ENCODE results near the gene VPS41. TPM values are rescaled to one million over a fixed set of nuclear protein-coding genes. Genes with fewer than 3 reads are reported as not detected.

VPS41 gene
- total RNA-seq, 1 donor, result 53.5 TPM

- no peak overlapping the region for H3K4me3 ChIP-seq (ENCODE audit: low read depth, low read length)
- TF ChIP-seq, protein P1, sequence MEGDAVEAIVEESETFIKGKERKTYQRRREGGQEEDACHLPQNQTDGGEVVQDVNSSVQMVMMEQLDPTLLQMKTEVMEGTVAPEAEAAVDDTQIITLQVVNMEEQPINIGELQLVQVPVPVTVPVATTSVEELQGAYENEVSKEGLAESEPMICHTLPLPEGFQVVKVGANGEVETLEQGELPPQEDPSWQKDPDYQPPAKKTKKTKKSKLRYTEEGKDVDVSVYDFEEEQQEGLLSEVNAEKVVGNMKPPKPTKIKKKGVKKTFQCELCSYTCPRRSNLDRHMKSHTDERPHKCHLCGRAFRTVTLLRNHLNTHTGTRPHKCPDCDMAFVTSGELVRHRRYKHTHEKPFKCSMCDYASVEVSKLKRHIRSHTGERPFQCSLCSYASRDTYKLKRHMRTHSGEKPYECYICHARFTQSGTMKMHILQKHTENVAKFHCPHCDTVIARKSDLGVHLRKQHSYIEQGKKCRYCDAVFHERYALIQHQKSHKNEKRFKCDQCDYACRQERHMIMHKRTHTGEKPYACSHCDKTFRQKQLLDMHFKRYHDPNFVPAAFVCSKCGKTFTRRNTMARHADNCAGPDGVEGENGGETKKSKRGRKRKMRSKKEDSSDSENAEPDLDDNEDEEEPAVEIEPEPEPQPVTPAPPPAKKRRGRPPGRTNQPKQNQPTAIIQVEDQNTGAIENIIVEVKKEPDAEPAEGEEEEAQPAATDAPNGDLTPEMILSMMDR (IDR thresholded peaks at IDR 0.05; ENCODE audit: insufficient read depth, low read depth, low read length), result no peak
- DNase-seq (ENCODE audit: low read depth), result no peak
Observed at GRCh38 chr7:38806912-38807311, 102.1 kb downstream of the VPS41 start.

DNA sequence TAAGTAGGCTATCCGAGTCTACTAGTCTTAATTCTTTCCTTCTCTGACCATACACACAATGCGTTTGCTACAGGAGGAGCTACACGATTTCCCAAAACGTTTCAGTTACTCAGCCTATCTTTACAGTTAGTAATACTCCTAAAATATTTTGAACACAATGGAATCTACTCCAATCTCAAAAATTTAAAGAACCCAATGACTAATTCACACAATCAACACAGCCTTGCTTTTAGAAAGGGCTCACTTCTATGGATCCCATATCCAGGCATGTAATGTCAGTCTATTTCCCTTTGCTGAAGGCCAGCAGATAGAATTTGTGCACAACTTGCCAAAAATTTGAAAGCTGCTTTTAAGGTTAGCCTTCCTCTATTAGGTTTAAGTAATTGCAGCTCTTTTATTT lies 107.2 kb downstream of the VPS41 start:
- TF ChIP-seq, protein P1 (IDR thresholded peaks at IDR 0.05; ENCODE audit: insufficient read depth, low read depth, low read length), result no peak
- DNase-seq (ENCODE audit: low read depth), result no peak
- H3K4me3 ChIP-seq (ENCODE audit: low read depth, low read length), result no peak overlapping the region

GRCh38 chr7:38798552-38799267 lies 110.3 kb downstream of the VPS41 start:
- no peak for DNase-seq (ENCODE audit: low read depth)
- H3K4me3 ChIP-seq (ENCODE audit: low read depth, low read length), result no peak overlapping the region
- TF ChIP-seq, protein P1 (IDR thresholded peaks at IDR 0.05; ENCODE audit: insufficient read depth, low read depth, low read length), result no peak

DNA sequence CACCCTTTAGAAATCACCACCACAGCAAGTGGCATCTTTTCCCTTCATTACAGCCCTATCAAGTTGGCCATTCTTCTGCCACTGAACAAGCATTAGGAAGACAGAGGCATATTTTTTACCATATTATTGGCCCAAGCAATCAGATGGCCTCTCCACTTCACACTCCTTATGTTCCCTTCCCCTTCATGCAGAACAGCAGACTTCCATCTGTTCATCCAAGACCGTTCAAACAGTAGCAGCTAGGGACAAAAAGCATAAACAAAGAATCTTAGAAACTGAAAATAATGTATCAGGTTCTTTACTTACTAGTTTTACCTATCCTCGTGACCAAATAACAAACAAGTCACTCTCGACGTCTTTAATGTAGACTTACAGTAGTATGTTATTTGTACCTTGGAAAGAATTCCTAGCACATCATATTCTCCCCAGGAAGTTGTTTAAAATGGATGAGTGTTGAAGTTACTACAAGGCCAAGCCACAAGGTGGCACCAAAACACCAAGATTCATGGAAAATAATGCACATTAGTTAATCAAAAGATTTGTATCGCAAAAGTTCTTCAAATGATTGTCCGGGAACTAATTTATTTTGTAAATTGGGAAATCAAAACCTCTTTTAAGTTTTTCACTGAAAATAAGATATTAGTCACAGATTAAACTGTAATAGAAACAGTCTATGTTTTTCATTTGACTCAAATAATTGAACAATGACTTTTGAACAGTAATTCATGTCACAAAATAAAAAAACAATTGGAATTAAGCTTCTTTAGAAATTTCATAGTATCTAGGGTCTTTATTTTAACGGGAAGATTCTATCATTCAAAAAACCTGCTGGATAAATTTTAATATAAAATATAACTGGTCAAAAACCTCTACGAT lies 112.1 kb downstream of the VPS41 start:
- H3K4me3 ChIP-seq (ENCODE audit: low read depth, low read length), result no peak overlapping the region
- DNase-seq (ENCODE audit: low read depth), result peak; percentile 68
- TF ChIP-seq, protein P1 (IDR thresholded peaks at IDR 0.05; ENCODE audit: insufficient read depth, low read depth, low read length), result peak; percentile 70

- TF ChIP-seq, protein P1 (IDR thresholded peaks at IDR 0.05; ENCODE audit: insufficient read depth, low read depth, low read length), result no peak
Observed at GRCh38 chr7:38795593-38795992, 113.4 kb downstream of the VPS41 start.

DNA sequence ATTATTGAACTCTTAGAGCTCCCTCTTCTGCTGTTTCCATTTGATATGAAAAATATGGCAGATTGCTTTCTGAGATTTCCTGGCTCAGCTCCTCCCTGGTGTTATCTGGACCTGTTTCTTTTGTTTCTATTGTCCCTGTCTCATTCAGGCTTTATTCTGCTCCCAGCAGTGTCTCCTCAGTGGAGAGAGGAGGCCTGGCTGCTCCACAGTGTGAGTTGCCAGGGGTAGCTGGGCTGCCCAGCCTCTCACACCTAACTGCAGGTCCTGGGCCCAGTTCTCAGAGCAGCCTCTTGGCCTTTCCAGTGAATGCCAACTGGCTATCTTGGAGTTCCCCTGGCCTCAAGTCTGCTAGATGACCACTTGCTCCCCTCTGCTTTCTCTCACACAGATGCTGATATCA lies 127.0 kb downstream of the VPS41 start:
- no peak overlapping the region for H3K4me3 ChIP-seq (ENCODE audit: low read depth, low read length)
- TF ChIP-seq, protein P1 (IDR thresholded peaks at IDR 0.05; ENCODE audit: insufficient read depth, low read depth, low read length), result no peak
- no peak for DNase-seq (ENCODE audit: low read depth)

More at GRCh38 chr7:38795593-38795992, 113.4 kb downstream of the VPS41 start:
- H3K4me3 ChIP-seq (ENCODE audit: low read depth, low read length), result no peak overlapping the region
- no peak for DNase-seq (ENCODE audit: low read depth)
